ENCODE data around the gene LRGUK.
"Not testable (repeated sequence)": the region's sequence is repeated elsewhere in the genome, so short reads cannot be mapped to it uniquely, and the experiment has no call there.

The LRGUK gene

GRCh38 chr7:134248196-134248595 lies 121.1 kb downstream of the LRGUK start:
- no peak for DNase-seq (ENCODE audit: low read depth)

GRCh38 chr7:134254311-134254710 lies 127.2 kb downstream of the LRGUK start:
- DNase-seq (ENCODE audit: low read depth): no peak

GRCh38 chr7:134255814-134256213 lies 128.7 kb downstream of the LRGUK start:
- DNase-seq (ENCODE audit: low read depth): no peak

GRCh38 chr7:134262322-134262721 lies 135.2 kb downstream of the LRGUK start:
- DNase-seq (ENCODE audit: low read depth): no peak

- no peak for DNase-seq (ENCODE audit: low read depth)
These were observed 149.8 kb downstream of the LRGUK start for GRCh38 chr7:134276951-134277350.

GRCh38 chr7:134278502-134279153 lies 151.5 kb downstream of the LRGUK start:
- DNase-seq (ENCODE audit: low read depth): no peak

- no peak for DNase-seq (ENCODE audit: low read depth)
These were observed 152.2 kb downstream of the LRGUK start for GRCh38 chr7:134279336-134279735.

- DNase-seq (ENCODE audit: low read depth): no peak
These were observed 152.8 kb downstream of the LRGUK start for GRCh38 chr7:134279898-134280297.

GRCh38 chr7:134280508-134280907 lies 153.4 kb downstream of the LRGUK start:
- DNase-seq (ENCODE audit: low read depth): no peak

- DNase-seq (ENCODE audit: low read depth): no peak
These were observed 156.9 kb downstream of the LRGUK start for GRCh38 chr7:134284011-134284410.

GRCh38 chr7:134284952-134285351 lies 157.8 kb downstream of the LRGUK start:
- DNase-seq (ENCODE audit: low read depth): no peak

GRCh38 chr7:134287916-134288659 lies 160.9 kb downstream of the LRGUK start:
- DNase-seq (ENCODE audit: low read depth): no peak

GRCh38 chr7:134289423-134289822 lies 162.3 kb downstream of the LRGUK start:
- DNase-seq (ENCODE audit: low read depth): no peak

GRCh38 chr7:134289841-134290240 lies 162.7 kb downstream of the LRGUK start:
- DNase-seq (ENCODE audit: low read depth): no peak

- DNase-seq (ENCODE audit: low read depth): no peak
These were observed 163.1 kb downstream of the LRGUK start for GRCh38 chr7:134290286-134290685.

- DNase-seq (ENCODE audit: low read depth): no peak
These were observed 166.0 kb downstream of the LRGUK start for GRCh38 chr7:134293002-134293740.

- DNase-seq (ENCODE audit: low read depth): not testable (repeated sequence)
These were observed 168.8 kb downstream of the LRGUK start for GRCh38 chr7:134295982-134296381.

GRCh38 chr7:134297489-134297888 lies 170.3 kb downstream of the LRGUK start:
- no peak for DNase-seq (ENCODE audit: low read depth)

GRCh38 chr7:134298902-134299683 lies 172.0 kb downstream of the LRGUK start:
- DNase-seq (ENCODE audit: low read depth): no peak

GRCh38 chr7:134300988-134301387 lies 173.8 kb downstream of the LRGUK start:
- DNase-seq (ENCODE audit: low read depth): no peak

- no peak for DNase-seq (ENCODE audit: low read depth)
These were observed 174.5 kb downstream of the LRGUK start for GRCh38 chr7:134301592-134301991.

GRCh38 chr7:134302120-134302519 lies 175.0 kb downstream of the LRGUK start:
- no peak for DNase-seq (ENCODE audit: low read depth)

Data from activated T-cell treated with anti-CD3 and anti-CD28 coated beads for 48 hours (primary cell).